Measurements from ENCODE around the gene TENM4.

DNA sequence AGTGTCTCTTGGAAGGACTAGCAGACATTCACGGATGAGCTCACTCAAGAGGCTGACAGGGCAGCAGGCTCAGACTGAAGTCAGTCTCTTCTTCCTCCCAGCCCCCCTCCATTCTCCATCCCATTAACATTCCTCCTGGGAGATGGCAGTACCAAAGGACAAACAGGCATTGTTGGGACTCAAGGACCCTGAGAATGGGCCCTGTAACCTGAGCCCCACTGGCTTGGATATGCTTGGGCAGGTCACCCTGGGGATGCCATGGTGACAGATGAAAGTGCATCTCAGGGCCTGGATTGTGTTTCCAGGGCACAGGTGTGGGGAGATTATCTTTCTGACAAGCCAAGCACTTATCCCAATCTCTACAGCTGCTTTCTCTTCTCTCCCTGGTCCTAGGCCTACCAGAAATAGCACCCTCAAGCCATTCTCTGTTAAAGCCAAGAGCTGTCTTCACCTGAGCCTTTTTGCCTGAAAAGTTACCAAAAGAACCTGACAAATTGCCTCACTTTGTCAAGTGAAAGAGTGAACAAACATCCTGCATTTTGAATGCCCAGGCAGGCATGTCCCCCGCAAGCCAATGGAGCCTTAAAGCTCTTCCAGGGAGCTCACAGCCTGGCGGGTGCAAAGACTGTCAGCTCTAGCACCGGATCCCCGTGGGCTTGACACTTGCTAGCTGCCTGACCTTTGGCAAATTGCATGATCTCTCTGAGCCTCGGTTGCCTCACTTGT is 500.2 kb downstream of the TENM4 start:
- TF ChIP-seq, protein P1, sequence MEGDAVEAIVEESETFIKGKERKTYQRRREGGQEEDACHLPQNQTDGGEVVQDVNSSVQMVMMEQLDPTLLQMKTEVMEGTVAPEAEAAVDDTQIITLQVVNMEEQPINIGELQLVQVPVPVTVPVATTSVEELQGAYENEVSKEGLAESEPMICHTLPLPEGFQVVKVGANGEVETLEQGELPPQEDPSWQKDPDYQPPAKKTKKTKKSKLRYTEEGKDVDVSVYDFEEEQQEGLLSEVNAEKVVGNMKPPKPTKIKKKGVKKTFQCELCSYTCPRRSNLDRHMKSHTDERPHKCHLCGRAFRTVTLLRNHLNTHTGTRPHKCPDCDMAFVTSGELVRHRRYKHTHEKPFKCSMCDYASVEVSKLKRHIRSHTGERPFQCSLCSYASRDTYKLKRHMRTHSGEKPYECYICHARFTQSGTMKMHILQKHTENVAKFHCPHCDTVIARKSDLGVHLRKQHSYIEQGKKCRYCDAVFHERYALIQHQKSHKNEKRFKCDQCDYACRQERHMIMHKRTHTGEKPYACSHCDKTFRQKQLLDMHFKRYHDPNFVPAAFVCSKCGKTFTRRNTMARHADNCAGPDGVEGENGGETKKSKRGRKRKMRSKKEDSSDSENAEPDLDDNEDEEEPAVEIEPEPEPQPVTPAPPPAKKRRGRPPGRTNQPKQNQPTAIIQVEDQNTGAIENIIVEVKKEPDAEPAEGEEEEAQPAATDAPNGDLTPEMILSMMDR (IDR thresholded peaks at IDR 0.05): no peak
- TF ChIP-seq POLR2A (IDR thresholded peaks at IDR 0.05): no peak
